ENCODE results near the gene CPE.

CPE gene

GRCh38 chr4:165384598-165384997 is 5.8 kb downstream of the CPE start:
- peak overlapping the region; percentile 96 for H2BK120ac ChIP-seq (ENCODE audit: low read depth, low read length)
- no peak overlapping the region for H3K18ac ChIP-seq (ENCODE audit: low read length)
- H3K36me3 ChIP-seq (ENCODE audit: control insufficient read depth, insufficient read depth, low read length): no peaks in the 10 kb centered on the region
- no peaks in the 10 kb centered on the region for H3K79me2 ChIP-seq (ENCODE audit: control insufficient read depth, insufficient read depth, low read length)
- peak overlapping the region; percentile 68 for H3K4ac ChIP-seq (ENCODE audit: low read depth, low read length)
- H3K27ac ChIP-seq (ENCODE audit: low read depth, low read length): peak overlapping the region; percentile 83
- no peak overlapping the region for H3K4me2 ChIP-seq (ENCODE audit: low read length)
- peak overlapping the region; percentile 15 for H2BK5ac ChIP-seq (ENCODE audit: low read length)
- H2AK5ac ChIP-seq (ENCODE audit: low read length): no peak overlapping the region
- H4K8ac ChIP-seq (ENCODE audit: low read depth, low read length): no peak overlapping the region
- no peaks in the 10 kb centered on the region for H3K27me3 ChIP-seq (ENCODE audit: insufficient read depth, low read length, poor library complexity)
- no peak overlapping the region for H3K9ac ChIP-seq (ENCODE audit: low read length)
- peak; percentile 58 for DNase-seq
- H4K5ac ChIP-seq (ENCODE audit: low read length): no peak overlapping the region
- no peak overlapping the region for H3K23ac ChIP-seq (ENCODE audit: low read length)
- H3K4me1 ChIP-seq (ENCODE audit: control insufficient read depth, low read depth, low read length): peaks cover 4% of the 10 kb centered on the region
- H3K4me3 ChIP-seq (ENCODE audit: low read length): no peak overlapping the region
- H3K79me1 ChIP-seq (ENCODE audit: low read length): no peaks in the 10 kb centered on the region
- H3K56ac ChIP-seq (ENCODE audit: low read length): peak overlapping the region; percentile 66
- WGBS (ENCODE audit: extremely low coverage, insufficient coverage, low lambda C conversion rate): no CpG with 5 or more reads among the region's 1 CpG
- H2BK15ac ChIP-seq (replicated peaks; ENCODE audit: low read depth): peak overlapping the region; percentile 74

- H3K18ac ChIP-seq (ENCODE audit: low read length): no peak overlapping the region
- H3K4me1 ChIP-seq (ENCODE audit: control insufficient read depth, low read depth, low read length): peaks cover 3% of the 10 kb centered on the region
- no peak overlapping the region for H4K5ac ChIP-seq (ENCODE audit: low read length)
- no peak overlapping the region for H3K9ac ChIP-seq (ENCODE audit: low read length)
- H3K27ac ChIP-seq (ENCODE audit: low read depth, low read length): no peak overlapping the region
- DNase-seq: no peak
- H2AK5ac ChIP-seq (ENCODE audit: low read length): no peak overlapping the region
- WGBS (ENCODE audit: extremely low coverage, insufficient coverage, low lambda C conversion rate): no CpG with 5 or more reads among the region's 4 CpGs
- H3K36me3 ChIP-seq (ENCODE audit: control insufficient read depth, insufficient read depth, low read length): no peaks in the 10 kb centered on the region
- H3K4ac ChIP-seq (ENCODE audit: low read depth, low read length): no peak overlapping the region
- H3K79me1 ChIP-seq (ENCODE audit: low read length): no peaks in the 10 kb centered on the region
- peak overlapping the region; percentile 74 for H2BK15ac ChIP-seq (replicated peaks; ENCODE audit: low read depth)
- no peak overlapping the region for H4K8ac ChIP-seq (ENCODE audit: low read depth, low read length)
- H3K79me2 ChIP-seq (ENCODE audit: control insufficient read depth, insufficient read depth, low read length): no peaks in the 10 kb centered on the region
- H2BK120ac ChIP-seq (ENCODE audit: low read depth, low read length): no peak overlapping the region
- H3K4me3 ChIP-seq (ENCODE audit: low read length): no peak overlapping the region
- no peak overlapping the region for H2BK5ac ChIP-seq (ENCODE audit: low read length)
- no peak overlapping the region for H3K4me2 ChIP-seq (ENCODE audit: low read length)
- no peak overlapping the region for H3K56ac ChIP-seq (ENCODE audit: low read length)
- no peak overlapping the region for H3K23ac ChIP-seq (ENCODE audit: low read length)
- H3K27me3 ChIP-seq (ENCODE audit: insufficient read depth, low read length, poor library complexity): no peaks in the 10 kb centered on the region
Measured at GRCh38 chr4:165385126-165385525, 6.3 kb downstream of the CPE start.

GRCh38 chr4:165386328-165386727 is 7.5 kb downstream of the CPE start:
- H3K4ac ChIP-seq (ENCODE audit: low read depth, low read length): no peak overlapping the region
- no peaks in the 10 kb centered on the region for H3K79me1 ChIP-seq (ENCODE audit: low read length)
- no peaks in the 10 kb centered on the region for H3K79me2 ChIP-seq (ENCODE audit: control insufficient read depth, insufficient read depth, low read length)
- H4K8ac ChIP-seq (ENCODE audit: low read depth, low read length): no peak overlapping the region
- H3K56ac ChIP-seq (ENCODE audit: low read length): no peak overlapping the region
- H3K27ac ChIP-seq (ENCODE audit: low read depth, low read length): no peak overlapping the region
- no peak overlapping the region for H3K4me2 ChIP-seq (ENCODE audit: low read length)
- no peak overlapping the region for H2BK5ac ChIP-seq (ENCODE audit: low read length)
- H3K18ac ChIP-seq (ENCODE audit: low read length): no peak overlapping the region
- H3K27me3 ChIP-seq (ENCODE audit: insufficient read depth, low read length, poor library complexity): no peaks in the 10 kb centered on the region
- no peaks in the 10 kb centered on the region for H3K36me3 ChIP-seq (ENCODE audit: control insufficient read depth, insufficient read depth, low read length)
- no peak overlapping the region for H3K4me3 ChIP-seq (ENCODE audit: low read length)
- H3K4me1 ChIP-seq (ENCODE audit: control insufficient read depth, low read depth, low read length): peaks cover 3% of the 10 kb centered on the region
- no peak overlapping the region for H2BK15ac ChIP-seq (replicated peaks; ENCODE audit: low read depth)
- WGBS (ENCODE audit: extremely low coverage, insufficient coverage, low lambda C conversion rate): no CpG with 5 or more reads among the region's 1 CpG
- H3K9ac ChIP-seq (ENCODE audit: low read length): no peak overlapping the region
- H4K5ac ChIP-seq (ENCODE audit: low read length): no peak overlapping the region
- no peak overlapping the region for H2AK5ac ChIP-seq (ENCODE audit: low read length)
- no peak for DNase-seq
- no peak overlapping the region for H2BK120ac ChIP-seq (ENCODE audit: low read depth, low read length)
- H3K23ac ChIP-seq (ENCODE audit: low read length): no peak overlapping the region

- H2BK15ac ChIP-seq (replicated peaks; ENCODE audit: low read depth): no peak overlapping the region
- H3K79me2 ChIP-seq (ENCODE audit: control insufficient read depth, insufficient read depth, low read length): no peaks in the 10 kb centered on the region
- no peak overlapping the region for H3K56ac ChIP-seq (ENCODE audit: low read length)
- no peaks in the 10 kb centered on the region for H3K27me3 ChIP-seq (ENCODE audit: insufficient read depth, low read length, poor library complexity)
- no peak overlapping the region for H4K5ac ChIP-seq (ENCODE audit: low read length)
- H3K18ac ChIP-seq (ENCODE audit: low read length): no peak overlapping the region
- H3K79me1 ChIP-seq (ENCODE audit: low read length): no peaks in the 10 kb centered on the region
- no peak overlapping the region for H3K27ac ChIP-seq (ENCODE audit: low read depth, low read length)
- no peak overlapping the region for H3K4ac ChIP-seq (ENCODE audit: low read depth, low read length)
- H4K8ac ChIP-seq (ENCODE audit: low read depth, low read length): no peak overlapping the region
- DNase-seq: no peak
- no peak overlapping the region for H3K4me2 ChIP-seq (ENCODE audit: low read length)
- no peak overlapping the region for H2BK5ac ChIP-seq (ENCODE audit: low read length)
- H3K4me3 ChIP-seq (ENCODE audit: low read length): no peak overlapping the region
- H3K4me1 ChIP-seq (ENCODE audit: control insufficient read depth, low read depth, low read length): no peaks in the 10 kb centered on the region
- no peak overlapping the region for H3K23ac ChIP-seq (ENCODE audit: low read length)
- H2BK120ac ChIP-seq (ENCODE audit: low read depth, low read length): no peak overlapping the region
- no peak overlapping the region for H2AK5ac ChIP-seq (ENCODE audit: low read length)
- no peaks in the 10 kb centered on the region for H3K36me3 ChIP-seq (ENCODE audit: control insufficient read depth, insufficient read depth, low read length)
- H3K9ac ChIP-seq (ENCODE audit: low read length): no peak overlapping the region
Measured at GRCh38 chr4:165388756-165389155, 9.9 kb downstream of the CPE start.

- DNase-seq: no peak
- no peaks in the 10 kb centered on the region for H3K36me3 ChIP-seq (ENCODE audit: control insufficient read depth, insufficient read depth, low read length)
Measured at GRCh38 chr4:165393051-165393450, 14.2 kb downstream of the CPE start.

GRCh38 chr4:165393704-165394103 is 14.9 kb downstream of the CPE start:
- no peaks in the 10 kb centered on the region for H3K79me1 ChIP-seq (ENCODE audit: low read length)
- no peak overlapping the region for H3K4me3 ChIP-seq (ENCODE audit: low read length)
- no peak overlapping the region for H4K8ac ChIP-seq (ENCODE audit: low read depth, low read length)
- H3K79me2 ChIP-seq (ENCODE audit: control insufficient read depth, insufficient read depth, low read length): no peaks in the 10 kb centered on the region
- H3K18ac ChIP-seq (ENCODE audit: low read length): no peak overlapping the region
- no peak overlapping the region for H2BK15ac ChIP-seq (replicated peaks; ENCODE audit: low read depth)
- no peak overlapping the region for H2AK5ac ChIP-seq (ENCODE audit: low read length)
- WGBS (ENCODE audit: extremely low coverage, insufficient coverage, low lambda C conversion rate): no CpG with 5 or more reads among the region's 2 CpGs
- no peaks in the 10 kb centered on the region for H3K27me3 ChIP-seq (ENCODE audit: insufficient read depth, low read length, poor library complexity)
- no peak overlapping the region for H2BK120ac ChIP-seq (ENCODE audit: low read depth, low read length)
- H3K56ac ChIP-seq (ENCODE audit: low read length): no peak overlapping the region
- no peaks in the 10 kb centered on the region for H3K36me3 ChIP-seq (ENCODE audit: control insufficient read depth, insufficient read depth, low read length)
- no peak overlapping the region for H3K23ac ChIP-seq (ENCODE audit: low read length)
- H3K4me1 ChIP-seq (ENCODE audit: control insufficient read depth, low read depth, low read length): no peaks in the 10 kb centered on the region
- no peak overlapping the region for H3K4me2 ChIP-seq (ENCODE audit: low read length)
- no peak for DNase-seq
- no peak overlapping the region for H4K5ac ChIP-seq (ENCODE audit: low read length)
- H3K9ac ChIP-seq (ENCODE audit: low read length): no peak overlapping the region
- no peak overlapping the region for H2BK5ac ChIP-seq (ENCODE audit: low read length)
- H3K27ac ChIP-seq (ENCODE audit: low read depth, low read length): no peak overlapping the region
- H3K4ac ChIP-seq (ENCODE audit: low read depth, low read length): no peak overlapping the region

More at GRCh38 chr4:165393051-165393450, 14.2 kb downstream of the CPE start:
- Histone ChIP-seq H3K79me2 (ENCODE audit: control insufficient read depth, insufficient read depth, low read length) (no peaks in the 10 kb centered on the region), H4K5ac (ENCODE audit: low read length) (no peak overlapping the region), H2BK120ac (ENCODE audit: low read depth, low read length) (no peak overlapping the region), H3K4me2 (ENCODE audit: low read length) (no peak overlapping the region), H3K27ac (ENCODE audit: low read depth, low read length) (no peak overlapping the region), H3K23ac (ENCODE audit: low read length) (no peak overlapping the region), H2BK15ac (replicated peaks; ENCODE audit: low read depth) (no peak overlapping the region), H3K9ac (ENCODE audit: low read length) (no peak overlapping the region), H3K56ac (ENCODE audit: low read length) (no peak overlapping the region), H3K79me1 (ENCODE audit: low read length) (no peaks in the 10 kb centered on the region), H3K4me1 (ENCODE audit: control insufficient read depth, low read depth, low read length) (no peaks in the 10 kb centered on the region), H2BK5ac (ENCODE audit: low read length) (no peak overlapping the region), H3K4me3 (ENCODE audit: low read length) (no peak overlapping the region), H2AK5ac (ENCODE audit: low read length) (no peak overlapping the region), H3K18ac (ENCODE audit: low read length) (no peak overlapping the region), H4K8ac (ENCODE audit: low read depth, low read length) (no peak overlapping the region), H3K27me3 (ENCODE audit: insufficient read depth, low read length, poor library complexity) (no peaks in the 10 kb centered on the region), H3K4ac (ENCODE audit: low read depth, low read length) (no peak overlapping the region)
